Esophagus muscularis mucosa (tissue), 4 donors: ENCODE results near the gene SH2D3A. TPM values are rescaled to one million over a fixed set of nuclear protein-coding genes. Genes with fewer than 3 reads are reported as not detected.

Source experiments
- DNase-seq: peaks from one replicate; pipeline ENCODE4 v3.0.0-alpha.2; 2017; ENCODE audit errors: extremely low spot score
- H3K27ac ChIP-seq, 4 donors: fragments of 200-600 bp; sonication (generic); replicated peaks in 1 of 4; 1 replicate in 3 of 4; 2 replicates in 1 of 4; pipeline ENCODE4 v1.5.1; 2016 to 2019; ENCODE audit warnings: mild to moderate bottlenecking in 1 of 4
- H3K27me3 ChIP-seq, 4 donors: fragments of 200-600 bp; sonication (generic); one replicate each; pipeline versions ENCODE4 v1.5.1 to v1.6.0; 2016 to 2019
- H3K36me3 ChIP-seq, 4 donors: fragments of 200-600 bp; sonication (generic); one replicate each; pipeline ENCODE4 v1.5.1; 2016 to 2019
- H3K4me1 ChIP-seq, 4 donors: fragments of 200-600 bp; sonication (generic); one replicate each; pipeline ENCODE4 v1.5.1; 2016 to 2019
- H3K4me3 ChIP-seq, 4 donors: fragments of 200-600 bp; sonication (generic); 1 replicate in 2 of 4; 2 replicates in 2 of 4; pipeline ENCODE4 v1.5.1; 2016 to 2019; ENCODE audit warnings: mild to moderate bottlenecking in 4 of 4, moderate library complexity in 1 of 4
- H3K9me3 ChIP-seq, 4 donors: fragments of 200-600 bp; sonication (generic); 1 replicate in 3 of 4; 2 replicates in 1 of 4; pipeline ENCODE4 v1.5.1; 2016 to 2019
- CTCF ChIP-seq, 3 experiments: fragments of 200-600 bp in 2 of 3; fragments of 450-650 bp in 1 of 3; sonication (generic) in 2 of 3; IDR thresholded peaks; one replicate each; pipeline ENCODE4 v1.5.1; 2017 to 2019; ENCODE audit warnings: antibody characterized with exemption in 3 of 3, mild to moderate bottlenecking in 2 of 3, moderate library complexity in 1 of 3
- EP300 ChIP-seq: sonication (generic); formaldehyde crosslinking; IDR thresholded peaks from one replicate; pipeline ENCODE4 v1.6.1; 2017; ENCODE audit warnings: antibody characterized with exemption
- POLR2A ChIP-seq: fragments of 450-650 bp; IDR thresholded peaks from one replicate; pipeline ENCODE4 v1.6.1; 2017; ENCODE audit warnings: antibody characterized with exemption, moderate library complexity, mild to moderate bottlenecking, low read depth
- POLR2AphosphoS5 ChIP-seq, 2 donors: sonication (generic); formaldehyde crosslinking; IDR thresholded peaks; one replicate each; pipeline ENCODE4 v1.6.1; 2017; ENCODE audit warnings: antibody characterized with exemption in 2 of 2
- whole genome bisulfite sequencing: methylation state at CpG from one replicate; pipeline ENCODE4 v1.1.5; 2018; 5-methylcytosine and 5-hydroxymethylcytosine counted together
- intact Hi-C: fragments of 100-400 bp; cut with DNase I; formaldehyde crosslinking; loops from one replicate; pipeline ENCODE4 v1.15.1; 2023
- total RNA-seq, 4 donors: library from RNA; depleted of rRNA; stranded (reverse); fragments of >200 nt; gene quantifications; one replicate each; pipeline versions ENCODE4 v1.1.0 to v1.2.1, GENCODE V29; 2016

The SH2D3A gene
- total RNA-seq, 4 donors from 2014 or later: 0.33 to 0.34 TPM; not detected in 2

GRCh38 chr19:6796278-6796677 is 29.0 kb upstream of the SH2D3A start:
- Histone ChIP-seq H3K4me3 (no peak overlapping the region), H3K9me3 (peaks cover 0 to 11% (median 7%) of the 10 kb centered on the region in 4 donors), H3K27ac (no peak overlapping the region), H3K27me3 (peaks cover 0 to 55% (median 2%) of the 10 kb centered on the region in 4 donors), H3K36me3 (no peaks in the 10 kb centered on the region), H3K4me1 (peaks cover 1 to 7% (median 5%) of the 10 kb centered on the region in 4 donors)
- no peak for TF ChIP-seq CTCF (IDR thresholded peaks at IDR 0.05)
- no peak for TF ChIP-seq POLR2AphosphoS5 (IDR thresholded peaks at IDR 0.05)
- no peak for TF ChIP-seq EP300
- no peak for TF ChIP-seq POLR2A
- intact Hi-C loops: no loop called here
- 90% methylated on average over 4 of the region's 4 CpGs for WGBS
- DNase-seq: no peak

GRCh38 chr19:6794686-6795431 is 27.6 kb upstream of the SH2D3A start:
- Histone ChIP-seq H3K4me3 (no peak overlapping the region), H3K36me3 (no peaks in the 10 kb centered on the region), H3K4me1 (no peaks in the 10 kb centered on the region), H3K27me3 (peaks cover 0 to 41% (median 2%) of the 10 kb centered on the region in 4 donors), H3K9me3 (peaks cover 0 to 11% (median 7%) of the 10 kb centered on the region in 4 donors), H3K27ac (no peak overlapping the region)
- 81% methylated on average over 12 of the region's 13 CpGs for WGBS
- intact Hi-C loops: no loop called here
- TF ChIP-seq POLR2A (no peak), CTCF (IDR thresholded peaks at IDR 0.05) (no peak), POLR2AphosphoS5 (IDR thresholded peaks at IDR 0.05) (no peak), EP300 (no peak)
- no peak for DNase-seq

GRCh38 chr19:6793973-6794372 is 26.7 kb upstream of the SH2D3A start:
- Histone ChIP-seq H3K9me3 (peaks cover 0 to 11% (median 7%) of the 10 kb centered on the region in 4 donors), H3K27ac (no peak overlapping the region), H3K36me3 (no peaks in the 10 kb centered on the region), H3K27me3 (peaks cover 0 to 34% (median 2%) of the 10 kb centered on the region in 4 donors), H3K4me3 (no peak overlapping the region), H3K4me1 (no peaks in the 10 kb centered on the region)
- intact Hi-C loops: no loop called here
- TF ChIP-seq CTCF (IDR thresholded peaks at IDR 0.05) (no peak), POLR2A (no peak), POLR2AphosphoS5 (IDR thresholded peaks at IDR 0.05) (no peak), EP300 (no peak)
- no peak for DNase-seq
- WGBS: 84% methylated on average over 5 of the region's 5 CpGs

DNA sequence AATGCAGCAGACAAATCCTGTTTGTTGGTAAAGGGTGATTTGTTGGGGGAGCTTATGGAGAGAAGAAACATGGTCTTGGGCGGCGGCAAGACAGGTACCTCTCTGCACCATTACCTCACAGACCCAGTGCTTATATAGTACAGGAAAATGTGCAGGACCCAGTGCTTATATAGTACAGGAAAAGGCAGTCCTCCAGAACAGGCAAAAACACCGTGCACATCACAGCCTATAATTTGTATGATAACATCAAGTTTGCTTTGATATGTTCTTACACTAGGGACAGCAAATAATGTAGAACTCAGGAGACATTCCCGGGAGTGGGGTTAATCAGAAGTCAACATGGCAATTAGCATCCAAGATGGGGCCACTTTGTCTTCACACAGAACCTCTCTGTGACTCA is 26.2 kb upstream of the SH2D3A start:
- no peak for DNase-seq
- no peak for TF ChIP-seq CTCF (IDR thresholded peaks at IDR 0.05)
- no peak for TF ChIP-seq POLR2A
- no peak for TF ChIP-seq POLR2AphosphoS5 (IDR thresholded peaks at IDR 0.05)
- TF ChIP-seq EP300: no peak
- no peaks in the 10 kb centered on the region for H3K4me1 ChIP-seq
- no peaks in the 10 kb centered on the region for H3K36me3 ChIP-seq
- H3K27me3 ChIP-seq: peaks cover 0 to 34% (median 2%) of the 10 kb centered on the region in 4 donors
- intact Hi-C loops: no loop called here
- H3K9me3 ChIP-seq: peaks cover 0 to 11% (median 7%) of the 10 kb centered on the region in 4 donors
- no peak overlapping the region for H3K27ac ChIP-seq
- WGBS: 79% methylated on average over 4 of the region's 4 CpGs
- no peak overlapping the region for H3K4me3 ChIP-seq
